HCT116 (cell line): ENCODE measurements around the gene PLVAP. TPM values are rescaled to one million over a fixed set of nuclear protein-coding genes. Genes with fewer than 3 reads are reported as not detected.

ENCODE experiments used
- ATAC-seq: fragments of 200-7000 bp; cut with Tn5 transposase; 2 replicates; pipeline ENCODE4 v1.9.1; 2020; ENCODE audit warnings: mild to moderate bottlenecking, moderate library complexity
- BruUV-seq: library from RNA; stranded (reverse); fragments of 400-500 nt; replicated peaks from 2 replicates; lab custom pipeline; 2021; lab: Mats Ljungman, UMichigan
- CTCF ChIA-PET: fragments of 300-600 bp; sonication (Branson Sonifier 250); formaldehyde crosslinking; loops from one replicate; lab custom pipeline; 2021; ENCODE audit warnings: antibody characterized with exemption; lab: Charles Lee
- POLR2A ChIA-PET: fragments of 300-600, 350-600 bp; sonication (Branson Sonifier 250); formaldehyde crosslinking; loops from one replicate; lab custom pipeline; 2021; ENCODE audit warnings: antibody characterized with exemption; lab: Charles Lee
- RAD21 ChIA-PET, 2 experiments: fragments of 300-600 bp; sonication (Branson Sonifier 250); formaldehyde crosslinking; loops; one replicate each; lab custom pipeline; 2023; ENCODE audit warnings: low total read pairs in 2 of 2; ENCODE audit not compliant: uncharacterized antibody in 2 of 2, unreplicated experiment in 2 of 2, low non-redundant PET in 1 of 2; lab: Charles Lee
- DNase-seq: peaks from one replicate; pipeline ENCODE4 v3.0.0-alpha.2; 2010; ENCODE audit warnings: low read depth, low spot score
- H2AFZ ChIP-seq: fragments of 200-600 bp; shearing (Covaris generic), sonication (generic); 2 replicates; pipeline ENCODE4 v1.6.1; 2017; ENCODE audit warnings: low read depth, mixed run types, mixed read lengths, antibody characterized with exemption, low read length; ENCODE audit not compliant: poor library complexity, severe bottlenecking
- H3K27ac ChIP-seq: 2 replicates; pipeline ENCODE4 v1.5.1; 2012; ENCODE audit warnings: low read depth, low read length
- H3K27me3 ChIP-seq: fragments of 200-600 bp; sonication (generic); 2 replicates; pipeline ENCODE4 v1.6.1; 2016; ENCODE audit warnings: mixed run types, low read length, mixed read lengths; ENCODE audit not compliant: insufficient read depth
- H3K36me3 ChIP-seq, 2 experiments: fragments of 200-500 bp in 1 of 2; fragments of 200-600 bp in 1 of 2; sonication (Bioruptor generic) in 1 of 2; sonication (generic) in 1 of 2; 2 replicates each; pipeline versions ENCODE4 v1.5.1 to v1.6.1; 2014 to 2016; ENCODE audit warnings: low read length in 2 of 2, inconsistent platforms in 1 of 2, mixed read lengths in 1 of 2, mixed run types in 1 of 2; ENCODE audit not compliant: insufficient read depth in 2 of 2, control insufficient read depth in 1 of 2
- H3K4me1 ChIP-seq, 2 experiments: fragments of 200-600 bp in 1 of 2; sonication (generic) in 1 of 2; 2 replicates each; pipeline versions ENCODE4 v1.5.1 to v1.6.1; 2012 to 2017; ENCODE audit warnings: low read length in 2 of 2, inconsistent platforms in 1 of 2, mild to moderate bottlenecking in 1 of 2, mixed read lengths in 1 of 2, mixed run types in 1 of 2, moderate library complexity in 1 of 2; ENCODE audit not compliant: insufficient read depth in 2 of 2, control insufficient read depth in 1 of 2
- H3K4me2 ChIP-seq: fragments of 200-600 bp; sonication (generic); 2 replicates; pipeline ENCODE4 v1.6.1; 2017; ENCODE audit warnings: mixed run types, low read length, mixed read lengths
- H3K4me3 ChIP-seq, 2 experiments: fragments of 200-600 bp in 1 of 2; sonication (generic) in 1 of 2; replicated peaks in 1 of 2; 2 replicates each; pipeline ENCODE4 v1.5.1; 2011 to 2016; ENCODE audit warnings: low read length in 2 of 2, control low read depth in 1 of 2, low read depth in 1 of 2, mild to moderate bottlenecking in 1 of 2, mixed read lengths in 1 of 2, mixed run types in 1 of 2
- H3K79me2 ChIP-seq: fragments of 200-600 bp; sonication (generic); 2 replicates; pipeline ENCODE4 v1.6.1; 2017; ENCODE audit warnings: mild to moderate bottlenecking, mixed run types, low read length, moderate library complexity, mixed read lengths; ENCODE audit not compliant: insufficient read depth
- H3K9ac ChIP-seq: fragments of 200-600 bp; sonication (generic); 2 replicates; pipeline ENCODE4 v1.6.1; 2016; ENCODE audit warnings: low read length, mixed read lengths
- H3K9me2 ChIP-seq: fragments of 200-600 bp; sonication (generic), shearing (Covaris generic); 2 replicates; pipeline ENCODE4 v1.6.1; 2017; ENCODE audit warnings: mixed run types, mild to moderate bottlenecking, moderate library complexity; ENCODE audit not compliant: insufficient read depth
- H3K9me3 ChIP-seq, 2 experiments: fragments of 200-500 bp in 1 of 2; fragments of 200-600 bp in 1 of 2; sonication (Bioruptor generic) in 1 of 2; sonication (generic) in 1 of 2; 2 replicates each; pipeline ENCODE4 v1.6.1; 2014 to 2017; ENCODE audit warnings: low read length in 2 of 2, mixed read lengths in 2 of 2, inconsistent platforms in 1 of 2, low read depth in 1 of 2, mild to moderate bottlenecking in 1 of 2, mixed run types in 1 of 2, moderate library complexity in 1 of 2; ENCODE audit not compliant: control insufficient read depth in 1 of 2, insufficient read depth in 1 of 2
- H4K20me1 ChIP-seq: fragments of 200-600 bp; sonication (generic), shearing (Covaris generic); 2 replicates; pipeline ENCODE4 v1.6.1; 2017; ENCODE audit warnings: mixed run types, mild to moderate bottlenecking, moderate library complexity; ENCODE audit not compliant: insufficient read depth
- CTCF ChIP-seq, 3 experiments: fragments of 200-600 bp in 1 of 3; sonication (generic) in 1 of 3; IDR thresholded peaks in 2 of 3; conservative IDR thresholded peaks in 1 of 3; 2 replicates each; pipeline ENCODE4 v1.5.1; 2012 to 2017; ENCODE audit warnings: low read depth in 2 of 3, low read length in 2 of 3, antibody characterized with exemption in 1 of 3, borderline replicate concordance in 1 of 3, control low read depth in 1 of 3, mild to moderate bottlenecking in 1 of 3, mixed read lengths in 1 of 3, mixed run types in 1 of 3, moderate library complexity in 1 of 3; ENCODE audit not compliant: insufficient read depth in 1 of 3
- ELF1 ChIP-seq: IDR thresholded peaks from 2 replicates; pipeline ENCODE4 v1.6.1; 2012; ENCODE audit warnings: low read depth, borderline replicate concordance
- SIN3A ChIP-seq: IDR thresholded peaks from 2 replicates; pipeline ENCODE4 v1.6.1; 2012; ENCODE audit warnings: low read depth
- SRF ChIP-seq: IDR thresholded peaks from 2 replicates; pipeline ENCODE4 v1.6.1; 2012; ENCODE audit warnings: low read depth
- TCF7L2 ChIP-seq: IDR thresholded peaks from 2 replicates; pipeline ENCODE4 v1.7.0; 2011; ENCODE audit warnings: borderline replicate concordance, inconsistent platforms; ENCODE audit not compliant: insufficient read depth, insufficient read length; ENCODE audit errors: extremely low read depth
- intact Hi-C: fragments of 100-400 bp; cut with micrococcal nuclease; formaldehyde crosslinking; loops from 2 replicates; pipeline ENCODE4 v1.10.0; 2022
- total RNA-seq: library from RNA; stranded (reverse); gene quantifications from one replicate; pipeline ENCODE4 v1.2.1, GENCODE V29; 2021; ENCODE audit not compliant: unreplicated experiment

The PLVAP gene
- total RNA-seq, 1 experiment from 2014 or later, result 0.47 TPM

GRCh38 chr19:17304386-17305215, 72.5 kb downstream of the PLVAP start:
- H3K27ac ChIP-seq, result peak overlapping the region; percentile 47
- H3K9me2 ChIP-seq, result no peaks in the 10 kb centered on the region
- H3K4me2 ChIP-seq, result peak overlapping the region; percentile 71
- TF ChIP-seq SRF (no peak), TCF7L2 (no peak), ELF1 (no peak), CTCF (IDR thresholded peaks at IDR 0.05 in 2 of 3, conservative IDR thresholded peaks at IDR 0.05 in 1 of 3; ENCODE audit: borderline replicate concordance in 1 of 3, insufficient read depth in 1 of 3, low read depth in 2 of 3, low read length in 2 of 3) (no peak), SIN3A (no peak)
- no TSS peak for BruUV-seq
- intact Hi-C loops, result no loop called here
- DNase-seq (no peak), ATAC-seq (no peak)
- RAD21 ChIA-PET, result interaction anchor here in 1 of 2 experiments (0.6 to 1.1 kb wide), 4 partner anchors 10 to 81 kb away, joined by 3 to 7 read pairs (median 3); no protein-coding TSS in a partner anchor
- POLR2A ChIA-PET, result interaction anchor here (0.8 to 3.1 kb wide), 7 partner anchors 7 to 490 kb away, joined by 3 to 22 read pairs (median 4); partner anchors contain the start of gene B3GNT3
- no peaks in the 10 kb centered on the region for H3K9me3 ChIP-seq
- peak overlapping the region; percentile 32; the same call in 1 of the 2 replicates for H3K9ac ChIP-seq
- no peak overlapping the region for H2AFZ ChIP-seq
- H4K20me1 ChIP-seq, result no peaks in the 10 kb centered on the region
- peaks cover 36 to 59% of the 10 kb centered on the region in 2 experiments for H3K4me1 ChIP-seq
- CTCF ChIA-PET, result interaction anchor here (0.7 to 2.1 kb wide), 13 partner anchors 8 to 94 kb away, joined by 3 to 33 read pairs (median 4); no protein-coding TSS in a partner anchor
- H3K27me3 ChIP-seq, result no peaks in the 10 kb centered on the region
- H3K79me2 ChIP-seq, result peaks cover 15% of the 10 kb centered on the region
- 0 out of 4 replicates have a peak overlapping the region, but pooled peaks of 1 of the 2 experiments have one; percentile 4 for H3K4me3 ChIP-seq
- no peaks in the 10 kb centered on the region for H3K36me3 ChIP-seq
